Cardiac muscle cell (in vitro differentiated cells and primary cell): ENCODE results near the gene AOC2. TPM values are rescaled to one million over a fixed set of nuclear protein-coding genes. Genes with fewer than 3 reads are reported as not detected.
"Not testable (repeated sequence)": the region's sequence is repeated elsewhere in the genome, so short reads cannot be mapped to it uniquely, and the experiment has no call there.

Source experiments
- DNase-seq, 2 donors: peaks; one replicate each; pipeline versions ENCODE4 v3.0.0 to v3.0.0-alpha.2; 2010 to 2017; ENCODE audit warnings: low read depth in 1 of 2, low spot score in 1 of 2
- H3K27ac ChIP-seq: fragments of 200-600 bp; sonication (generic); 2 replicates; pipeline ENCODE4 v1.5.1; 2016
- H3K27me3 ChIP-seq: fragments of 200-600 bp; sonication (generic); 2 replicates; pipeline ENCODE4 v1.6.0; 2016; ENCODE audit warnings: control low read depth
- H3K36me3 ChIP-seq: fragments of 200-600 bp; sonication (generic); 2 replicates; pipeline ENCODE4 v1.5.1; 2016; ENCODE audit warnings: control low read depth
- H3K4me1 ChIP-seq: fragments of 200-600 bp; sonication (generic); 2 replicates; pipeline ENCODE4 v1.8.1; 2017; ENCODE audit warnings: low read depth, mild to moderate bottlenecking, mixed run types
- H3K4me3 ChIP-seq: fragments of 200-600 bp; sonication (generic); 2 replicates; pipeline ENCODE4 v1.5.1; 2016; ENCODE audit warnings: mild to moderate bottlenecking
- H3K9me3 ChIP-seq: fragments of 200-600 bp; sonication (generic); 2 replicates; pipeline ENCODE4 v1.5.1; 2017; ENCODE audit warnings: low read depth, mild to moderate bottlenecking, control low read depth
- CTCF ChIP-seq: IDR thresholded peaks from 2 replicates; pipeline ENCODE4 v1.5.1; 2012; ENCODE audit warnings: low read depth, mild to moderate bottlenecking, low read length
- polyA plus RNA-seq: library from polyadenylated mRNA; unstranded; fragments of >200 nt; fragmentation: Nextera tagmentation; extraction: Ambion mirVana; gene quantifications from 2 replicates; pipeline ENCODE4 v1.2.1, GENCODE V29; 2016
- total RNA-seq: library from RNA; depleted of rRNA; stranded (reverse); fragments of >200 nt; gene quantifications from 2 replicates; pipeline ENCODE4 v1.2.3, GENCODE V29; 2016

Gene AOC2
- total and polyA plus RNA-seq, 2 experiments from 2014 or later, result 2.4 to 5.6 TPM

GRCh38 chr17:42853597-42853967 is 9.2 kb downstream of the AOC2 start:
- H3K9me3 ChIP-seq, result no peaks in the 10 kb centered on the region
- no peak for DNase-seq
- peaks cover 6% of the 10 kb centered on the region for H3K4me1 ChIP-seq
- H3K36me3 ChIP-seq, result no peaks in the 10 kb centered on the region
- no peaks in the 10 kb centered on the region for H3K27me3 ChIP-seq
- H3K4me3 ChIP-seq, result no peak overlapping the region
- no peak for TF ChIP-seq CTCF
- H3K27ac ChIP-seq, result no peak overlapping the region

GRCh38 chr17:42853968-42854790 is 9.8 kb downstream of the AOC2 start:
- no peaks in the 10 kb centered on the region for H3K36me3 ChIP-seq
- no peak for DNase-seq
- H3K4me1 ChIP-seq, result peaks cover 6% of the 10 kb centered on the region
- H3K27ac ChIP-seq, result no peak overlapping the region
- no peaks in the 10 kb centered on the region for H3K27me3 ChIP-seq
- no peak for TF ChIP-seq CTCF
- H3K4me3 ChIP-seq, result no peak overlapping the region
- H3K9me3 ChIP-seq, result no peaks in the 10 kb centered on the region

GRCh38 chr17:42855048-42855596 is 10.7 kb downstream of the AOC2 start:
- no peak for TF ChIP-seq CTCF
- peaks cover 6% of the 10 kb centered on the region for H3K4me1 ChIP-seq
- H3K9me3 ChIP-seq, result no peaks in the 10 kb centered on the region
- DNase-seq, result no peak
- no peak overlapping the region for H3K4me3 ChIP-seq
- no peaks in the 10 kb centered on the region for H3K36me3 ChIP-seq
- no peak overlapping the region for H3K27ac ChIP-seq
- H3K27me3 ChIP-seq, result no peaks in the 10 kb centered on the region

GRCh38 chr17:42856093-42856492 is 11.7 kb downstream of the AOC2 start:
- H3K36me3 ChIP-seq, H3K27ac ChIP-seq, H3K4me3 ChIP-seq, H3K9me3 ChIP-seq, DNase-seq, H3K4me1 ChIP-seq, H3K27me3 ChIP-seq: not testable (repeated sequence)

- H3K27ac ChIP-seq, H3K36me3 ChIP-seq, H3K4me1 ChIP-seq, DNase-seq, H3K4me3 ChIP-seq, H3K9me3 ChIP-seq, H3K27me3 ChIP-seq: not testable (repeated sequence)
Measured at GRCh38 chr17:42856516-42856915, 12.1 kb downstream of the AOC2 start.

GRCh38 chr17:42857389-42857788 is 13.0 kb downstream of the AOC2 start:
- no peak overlapping the region for H3K4me3 ChIP-seq
- H3K27me3 ChIP-seq, result no peaks in the 10 kb centered on the region
- TF ChIP-seq CTCF, result no peak
- H3K4me1 ChIP-seq, result no peaks in the 10 kb centered on the region
- DNase-seq, result no peak
- no peak overlapping the region for H3K27ac ChIP-seq
- no peaks in the 10 kb centered on the region for H3K36me3 ChIP-seq
- no peaks in the 10 kb centered on the region for H3K9me3 ChIP-seq
